Measurements from ENCODE around the gene NSG2. TPM values are rescaled to one million over a fixed set of nuclear protein-coding genes. Genes with fewer than 3 reads are reported as not detected.

NSG2 gene
- total and polyA plus RNA-seq, 3 donors from 2014 or later: 7.2 to 11.3 (median 8.4) TPM

DNA sequence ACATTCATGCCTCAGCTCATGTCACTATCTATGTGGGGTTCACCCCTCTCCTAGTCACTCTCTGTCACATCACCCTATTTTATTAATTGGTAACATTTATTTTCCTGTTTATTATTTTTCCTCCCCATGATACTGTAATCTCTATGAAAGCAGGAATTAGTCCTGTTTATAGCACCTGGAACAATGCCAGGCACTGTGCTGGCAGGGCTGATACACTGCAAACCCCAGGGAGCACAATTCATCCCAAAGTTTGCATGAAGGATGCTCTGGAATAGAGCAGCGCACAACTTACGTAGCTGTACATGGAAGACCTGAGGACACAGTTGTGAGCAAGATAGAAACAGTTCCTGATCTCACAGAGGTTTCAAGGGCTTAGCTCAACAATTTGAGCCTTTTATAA lies 103.2 kb downstream of the NSG2 start:
- Histone ChIP-seq H3K27ac (no peak overlapping the region), H3K4me3 (no peak overlapping the region), H3K4me1 (no peaks in the 10 kb centered on the region), H3K27me3 (no peaks in the 10 kb centered on the region), H3K9me3 (no peaks in the 10 kb centered on the region), H3K36me3 (ENCODE audit: low read depth, missing control alignments) (no peaks in the 10 kb centered on the region)
- no peak for DNase-seq
- 73 to 82% methylated on average over 2 of the region's 2 CpGs for WGBS, 2 donors
- intact Hi-C loops (cut with DNase I; ENCODE audit: low total_unique reads): no loop called here
- TF ChIP-seq, protein P1, sequence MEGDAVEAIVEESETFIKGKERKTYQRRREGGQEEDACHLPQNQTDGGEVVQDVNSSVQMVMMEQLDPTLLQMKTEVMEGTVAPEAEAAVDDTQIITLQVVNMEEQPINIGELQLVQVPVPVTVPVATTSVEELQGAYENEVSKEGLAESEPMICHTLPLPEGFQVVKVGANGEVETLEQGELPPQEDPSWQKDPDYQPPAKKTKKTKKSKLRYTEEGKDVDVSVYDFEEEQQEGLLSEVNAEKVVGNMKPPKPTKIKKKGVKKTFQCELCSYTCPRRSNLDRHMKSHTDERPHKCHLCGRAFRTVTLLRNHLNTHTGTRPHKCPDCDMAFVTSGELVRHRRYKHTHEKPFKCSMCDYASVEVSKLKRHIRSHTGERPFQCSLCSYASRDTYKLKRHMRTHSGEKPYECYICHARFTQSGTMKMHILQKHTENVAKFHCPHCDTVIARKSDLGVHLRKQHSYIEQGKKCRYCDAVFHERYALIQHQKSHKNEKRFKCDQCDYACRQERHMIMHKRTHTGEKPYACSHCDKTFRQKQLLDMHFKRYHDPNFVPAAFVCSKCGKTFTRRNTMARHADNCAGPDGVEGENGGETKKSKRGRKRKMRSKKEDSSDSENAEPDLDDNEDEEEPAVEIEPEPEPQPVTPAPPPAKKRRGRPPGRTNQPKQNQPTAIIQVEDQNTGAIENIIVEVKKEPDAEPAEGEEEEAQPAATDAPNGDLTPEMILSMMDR (IDR thresholded peaks at IDR 0.05): no peak
- TF ChIP-seq POLR2A (IDR thresholded peaks at IDR 0.05): no peak

DNA sequence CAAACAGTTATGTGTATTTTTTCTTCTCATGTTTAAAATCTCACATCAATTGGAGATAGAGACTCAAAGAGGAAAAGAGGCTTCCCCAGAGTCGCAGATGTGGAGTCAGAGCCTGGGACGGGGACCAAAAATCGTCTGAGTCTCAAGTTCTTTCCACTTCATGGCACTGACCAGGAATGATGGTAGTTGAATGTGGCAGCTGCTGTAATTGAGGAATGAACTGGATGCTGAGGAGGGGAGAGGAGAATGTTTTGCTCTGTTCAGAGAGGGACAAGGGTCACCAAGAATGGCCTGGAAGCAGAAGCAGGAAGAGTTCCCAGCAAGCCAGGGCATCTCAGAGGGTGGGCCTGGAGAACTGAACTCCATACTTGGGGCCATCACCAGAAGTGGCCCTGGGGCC lies 103.9 kb downstream of the NSG2 start:
- Histone ChIP-seq H3K27ac (no peak overlapping the region), H3K9me3 (no peaks in the 10 kb centered on the region), H3K4me3 (no peak overlapping the region), H3K36me3 (ENCODE audit: low read depth, missing control alignments) (no peaks in the 10 kb centered on the region), H3K27me3 (no peaks in the 10 kb centered on the region), H3K4me1 (no peaks in the 10 kb centered on the region)
- no peak for TF ChIP-seq POLR2A (IDR thresholded peaks at IDR 0.05)
- TF ChIP-seq, protein P1 (IDR thresholded peaks at IDR 0.05): no peak
- 87 to 94% methylated on average over 3 of the region's 3 CpGs for WGBS, 2 donors
- DNase-seq: no peak
- intact Hi-C loops (cut with DNase I; ENCODE audit: low total_unique reads): no loop called here

DNA sequence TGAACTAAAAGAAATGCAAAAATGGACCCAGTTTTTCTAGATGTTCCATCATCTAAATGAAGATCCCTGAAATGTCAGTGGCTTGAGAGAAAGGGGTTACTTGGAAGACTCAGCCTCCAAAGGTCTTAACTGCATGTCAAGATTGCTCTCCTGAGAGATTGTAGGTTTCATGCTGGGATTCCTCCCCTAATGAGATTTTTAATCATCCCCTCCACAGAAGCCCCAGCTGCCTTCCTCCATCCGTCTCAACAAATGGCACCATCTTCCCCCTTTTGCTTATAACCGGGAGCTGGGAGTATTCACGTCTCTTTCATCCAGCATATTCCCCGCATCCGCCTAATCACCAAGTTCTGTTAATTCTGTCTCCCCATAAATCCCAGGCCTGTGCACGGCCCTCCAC lies 104.5 kb downstream of the NSG2 start:
- H3K27me3 ChIP-seq: no peaks in the 10 kb centered on the region
- no peaks in the 10 kb centered on the region for H3K36me3 ChIP-seq (ENCODE audit: low read depth, missing control alignments)
- no peaks in the 10 kb centered on the region for H3K4me1 ChIP-seq
- H3K27ac ChIP-seq: no peak overlapping the region
- intact Hi-C loops (cut with DNase I; ENCODE audit: low total_unique reads): no loop called here
- DNase-seq: no peak
- no peak for TF ChIP-seq POLR2A (IDR thresholded peaks at IDR 0.05)
- TF ChIP-seq, protein P1 (IDR thresholded peaks at IDR 0.05): no peak
- H3K4me3 ChIP-seq: no peak overlapping the region
- WGBS, 2 donors: 83 to 91% methylated on average over 6 of the region's 6 CpGs
- H3K9me3 ChIP-seq: no peaks in the 10 kb centered on the region

DNA sequence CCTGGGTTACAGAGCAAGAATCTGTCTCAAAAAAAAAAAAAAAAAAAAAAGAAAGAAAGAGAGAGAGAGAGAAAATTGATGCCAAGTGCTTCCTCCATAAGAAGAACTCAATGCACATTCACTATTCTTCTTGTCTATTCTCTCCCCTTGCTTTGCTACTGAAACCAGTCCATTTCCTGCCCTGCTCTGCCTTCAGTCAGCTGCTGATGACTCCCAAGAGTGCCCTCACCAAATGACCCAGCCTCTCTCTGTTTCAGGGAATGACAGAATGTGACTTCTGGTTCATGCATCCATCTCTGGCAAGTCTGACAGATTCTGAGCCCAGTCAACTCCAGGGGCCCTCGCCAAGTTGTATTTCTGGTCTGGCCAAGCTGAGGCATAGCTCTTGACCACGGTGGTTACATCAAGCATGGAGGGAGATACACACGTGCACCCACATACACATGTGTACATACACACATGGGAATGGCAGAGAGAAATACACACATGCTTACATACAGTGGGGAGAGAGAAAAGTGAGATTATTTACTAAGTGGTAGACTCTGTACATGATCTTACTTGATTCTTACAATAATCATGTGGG lies 106.2 kb downstream of the NSG2 start:
- H3K4me1 ChIP-seq: no peaks in the 10 kb centered on the region
- H3K9me3 ChIP-seq: no peaks in the 10 kb centered on the region
- intact Hi-C loops (cut with DNase I; ENCODE audit: low total_unique reads): no loop called here
- H3K4me3 ChIP-seq: no peak overlapping the region
- 79 to 88% methylated on average over 3 of the region's 3 CpGs for WGBS, 2 donors
- no peaks in the 10 kb centered on the region for H3K36me3 ChIP-seq (ENCODE audit: low read depth, missing control alignments)
- no peak for TF ChIP-seq POLR2A (IDR thresholded peaks at IDR 0.05)
- DNase-seq: no peak
- no peaks in the 10 kb centered on the region for H3K27me3 ChIP-seq
- no peak overlapping the region for H3K27ac ChIP-seq

DNA sequence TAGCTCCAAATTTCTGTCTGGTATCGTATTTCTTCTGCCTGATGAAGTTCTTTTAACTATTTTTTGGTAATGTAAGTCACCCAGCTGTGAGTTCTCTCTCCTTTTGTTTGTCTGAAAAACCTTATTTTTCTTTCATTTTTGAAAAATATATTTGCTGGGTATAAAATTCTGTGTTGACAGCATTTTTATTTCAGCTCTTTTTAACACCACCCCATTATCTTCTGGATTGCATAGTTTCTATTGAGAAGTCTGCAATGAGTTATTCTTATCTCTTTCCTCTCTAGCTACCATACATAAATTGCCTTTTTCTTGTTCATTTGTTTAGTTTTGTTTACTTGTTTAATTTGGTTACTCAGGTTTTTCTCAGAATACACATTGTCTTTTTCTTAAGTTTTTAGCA lies 109.1 kb downstream of the NSG2 start:
- Histone ChIP-seq H3K27me3 (no peaks in the 10 kb centered on the region), H3K9me3 (no peaks in the 10 kb centered on the region), H3K4me3 (no peak overlapping the region), H3K36me3 (ENCODE audit: low read depth, missing control alignments) (no peaks in the 10 kb centered on the region), H3K4me1 (no peaks in the 10 kb centered on the region), H3K27ac (no peak overlapping the region)
- intact Hi-C loops (cut with DNase I; ENCODE audit: low total_unique reads): no loop called here
- 86 to 92% methylated on average over 1 of the region's 1 CpG for WGBS, 2 donors
- TF ChIP-seq POLR2A (IDR thresholded peaks at IDR 0.05): no peak
- TF ChIP-seq, protein P1 (IDR thresholded peaks at IDR 0.05): no peak
- no peak for DNase-seq

Measured in testis (tissue), 3 donors.